Measurements from ENCODE around the gene LRRC71. TPM values are rescaled to one million over a fixed set of nuclear protein-coding genes. Genes with fewer than 3 reads are reported as not detected.

The LRRC71 gene
- total RNA-seq, 1 experiment from 2014 or later = not detected

DNA sequence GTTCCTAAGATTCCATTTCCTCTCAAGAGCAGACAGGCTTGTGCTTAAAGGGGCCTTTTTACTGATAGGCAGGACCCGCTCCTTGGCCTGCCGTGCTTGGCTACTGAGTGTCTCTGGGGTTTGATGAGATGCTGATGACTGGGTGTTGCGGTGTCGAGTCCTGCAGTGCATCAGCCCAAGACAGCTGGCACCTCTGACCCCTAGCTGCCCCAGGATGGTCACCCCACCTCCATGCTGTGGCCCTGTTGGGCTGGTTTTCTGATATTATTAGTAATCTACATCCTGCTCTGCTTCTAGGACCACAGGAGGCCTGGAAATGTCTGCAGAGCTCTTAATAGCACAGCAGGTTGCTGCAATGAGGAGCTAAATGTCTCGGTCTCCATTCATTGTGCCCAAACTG is 28.7 kb downstream of the LRRC71 start:
- no peaks in the 10 kb centered on the region for H3K9me3 Mint-ChIP-seq (ENCODE audit: unreplicated experiment)
- POLR2A ChIA-PET = interaction anchor here (0.7 to 1.4 kb wide), 2 partner anchors 206 to 207 kb away, joined by 3 to 4 read pairs; no protein-coding TSS in a partner anchor
- H3K36me3 Mint-ChIP-seq (ENCODE audit: insufficient read depth, unreplicated experiment) = peaks cover 70% of the 10 kb centered on the region
- BruUV-seq (replicated peaks) = no TSS peak
- no peak overlapping the region for H3K27ac Mint-ChIP-seq (ENCODE audit: low read depth, unreplicated experiment)
- TF ChIP-seq, protein P1, sequence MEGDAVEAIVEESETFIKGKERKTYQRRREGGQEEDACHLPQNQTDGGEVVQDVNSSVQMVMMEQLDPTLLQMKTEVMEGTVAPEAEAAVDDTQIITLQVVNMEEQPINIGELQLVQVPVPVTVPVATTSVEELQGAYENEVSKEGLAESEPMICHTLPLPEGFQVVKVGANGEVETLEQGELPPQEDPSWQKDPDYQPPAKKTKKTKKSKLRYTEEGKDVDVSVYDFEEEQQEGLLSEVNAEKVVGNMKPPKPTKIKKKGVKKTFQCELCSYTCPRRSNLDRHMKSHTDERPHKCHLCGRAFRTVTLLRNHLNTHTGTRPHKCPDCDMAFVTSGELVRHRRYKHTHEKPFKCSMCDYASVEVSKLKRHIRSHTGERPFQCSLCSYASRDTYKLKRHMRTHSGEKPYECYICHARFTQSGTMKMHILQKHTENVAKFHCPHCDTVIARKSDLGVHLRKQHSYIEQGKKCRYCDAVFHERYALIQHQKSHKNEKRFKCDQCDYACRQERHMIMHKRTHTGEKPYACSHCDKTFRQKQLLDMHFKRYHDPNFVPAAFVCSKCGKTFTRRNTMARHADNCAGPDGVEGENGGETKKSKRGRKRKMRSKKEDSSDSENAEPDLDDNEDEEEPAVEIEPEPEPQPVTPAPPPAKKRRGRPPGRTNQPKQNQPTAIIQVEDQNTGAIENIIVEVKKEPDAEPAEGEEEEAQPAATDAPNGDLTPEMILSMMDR (IDR thresholded peaks at IDR 0.05; ENCODE audit: unreplicated experiment) = no peak
- H3K4me1 Mint-ChIP-seq (ENCODE audit: insufficient read depth, unreplicated experiment) = no peaks in the 10 kb centered on the region
- intact Hi-C loops (cut with micrococcal nuclease) = no loop called here
- no peak overlapping the region for H3K4me3 Mint-ChIP-seq (ENCODE audit: unreplicated experiment)
- CTCF ChIA-PET = interaction anchor here (0.6 to 1.3 kb wide), 8 partner anchors 11 to 272 kb away, joined by 3 to 7 read pairs (median 3); no protein-coding TSS in a partner anchor
- no peaks in the 10 kb centered on the region for H3K27me3 Mint-ChIP-seq (ENCODE audit: insufficient read depth, unreplicated experiment)
- DNase-seq (ENCODE audit: unreplicated experiment) = no peak

DNA sequence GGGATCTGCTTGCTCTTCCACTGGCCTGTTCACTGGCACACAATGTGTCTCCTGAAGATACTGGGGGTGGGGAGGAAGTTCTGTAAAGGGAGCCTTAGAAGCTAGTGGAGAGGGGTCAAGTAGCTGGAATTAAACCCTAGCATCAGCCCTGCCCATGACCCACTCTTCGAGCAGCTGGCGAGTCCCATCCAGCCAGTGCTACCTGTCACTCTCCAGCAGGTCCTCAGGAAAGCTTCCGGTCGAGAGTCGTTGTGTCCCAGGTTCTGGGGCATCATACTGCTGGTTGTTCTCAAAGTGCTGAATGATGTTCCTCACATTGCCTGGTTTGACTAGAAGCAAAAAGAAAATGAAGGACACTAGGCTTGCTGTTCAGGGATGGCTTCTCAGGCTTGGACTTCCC is 30.9 kb downstream of the LRRC71 start:
- DNase-seq (ENCODE audit: unreplicated experiment) = no peak
- H3K27ac Mint-ChIP-seq (ENCODE audit: low read depth, unreplicated experiment) = no peak overlapping the region
- no peak overlapping the region for H3K4me3 Mint-ChIP-seq (ENCODE audit: unreplicated experiment)
- no TSS peak for BruUV-seq (replicated peaks)
- no peaks in the 10 kb centered on the region for H3K9me3 Mint-ChIP-seq (ENCODE audit: unreplicated experiment)
- no peaks in the 10 kb centered on the region for H3K27me3 Mint-ChIP-seq (ENCODE audit: insufficient read depth, unreplicated experiment)
- H3K36me3 Mint-ChIP-seq (ENCODE audit: insufficient read depth, unreplicated experiment) = peaks cover 66% of the 10 kb centered on the region
- H3K4me1 Mint-ChIP-seq (ENCODE audit: insufficient read depth, unreplicated experiment) = no peaks in the 10 kb centered on the region
- ChIA-PET POLR2A (interaction anchor here (0.8 kb wide), 1 partner anchor 47 kb away, joined by 3 read pairs; no protein-coding TSS in a partner anchor), CTCF (interaction anchor here (0.6 to 1.3 kb wide), 3 partner anchors 113 to 156 kb away, joined by 3 read pairs; no protein-coding TSS in a partner anchor)
- TF ChIP-seq, protein P1 (IDR thresholded peaks at IDR 0.05; ENCODE audit: unreplicated experiment) = no peak
- intact Hi-C loops (cut with micrococcal nuclease) = no loop called here

DNA sequence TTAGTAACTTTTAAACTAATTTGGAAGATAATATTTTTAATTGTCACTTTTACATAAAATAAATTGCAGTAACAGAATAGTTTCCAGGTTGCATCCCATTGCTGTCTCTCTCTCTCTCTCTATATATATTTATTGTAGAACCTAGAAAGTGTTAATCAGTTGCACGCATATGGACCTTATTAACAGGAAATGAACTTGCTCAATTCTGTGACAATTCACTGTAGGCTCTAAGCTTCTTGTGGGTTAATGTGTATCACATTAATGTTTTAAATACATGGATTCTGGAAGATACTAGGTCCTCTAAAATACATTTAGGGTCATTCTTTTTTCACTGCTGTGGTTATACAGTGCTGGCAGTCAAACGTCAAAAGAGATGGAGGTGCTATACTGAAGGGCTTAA is 33.1 kb downstream of the LRRC71 start:
- no peaks in the 10 kb centered on the region for H3K9me3 Mint-ChIP-seq (ENCODE audit: unreplicated experiment)
- no peak for DNase-seq (ENCODE audit: unreplicated experiment)
- H3K27ac Mint-ChIP-seq (ENCODE audit: low read depth, unreplicated experiment) = no peak overlapping the region
- no TSS peak for BruUV-seq (replicated peaks)
- TF ChIP-seq, protein P1 (IDR thresholded peaks at IDR 0.05; ENCODE audit: unreplicated experiment) = no peak
- POLR2A ChIA-PET = interaction anchor here (0.8 kb wide), 2 partner anchors 13 to 157 kb away, joined by 3 read pairs; no protein-coding TSS in a partner anchor
- peaks cover 4% of the 10 kb centered on the region for H3K4me1 Mint-ChIP-seq (ENCODE audit: insufficient read depth, unreplicated experiment)
- CTCF ChIA-PET = interaction anchor here (0.6 to 1.0 kb wide), 4 partner anchors 15 to 403 kb away, joined by 3 read pairs; no protein-coding TSS in a partner anchor
- intact Hi-C loops (cut with micrococcal nuclease) = no loop called here
- peaks cover 72% of the 10 kb centered on the region for H3K36me3 Mint-ChIP-seq (ENCODE audit: insufficient read depth, unreplicated experiment)
- no peak overlapping the region for H3K4me3 Mint-ChIP-seq (ENCODE audit: unreplicated experiment)
- no peaks in the 10 kb centered on the region for H3K27me3 Mint-ChIP-seq (ENCODE audit: insufficient read depth, unreplicated experiment)

DNA sequence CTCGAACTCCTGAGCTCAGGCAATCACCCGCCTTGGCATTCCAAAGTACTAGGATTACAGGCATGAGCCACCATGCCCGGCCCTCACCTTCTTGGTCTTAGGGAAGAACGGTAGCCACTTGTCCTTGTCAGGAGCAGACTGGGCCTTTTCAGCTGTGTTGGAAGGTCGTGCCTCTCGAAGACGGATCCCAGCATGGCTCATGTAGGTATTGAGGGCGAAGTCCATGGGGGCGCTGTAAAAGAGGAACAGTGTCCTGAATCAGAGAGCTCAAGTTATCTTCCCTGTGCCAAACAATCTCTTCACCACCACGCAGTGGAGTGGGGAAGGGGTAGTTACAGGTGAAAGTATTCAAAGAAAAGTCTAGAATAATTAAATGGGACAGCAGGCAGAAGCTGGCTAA is 35.9 kb downstream of the LRRC71 start:
- ChIA-PET CTCF (interaction anchor here (0.7 to 3.5 kb wide), 7 partner anchors 10 to 142 kb away, joined by 3 to 15 read pairs (median 4); partner anchors contain the start of gene PEAR1), POLR2A (no interaction called here)
- Mint-ChIP-seq H3K9me3 (ENCODE audit: unreplicated experiment) (no peaks in the 10 kb centered on the region), H3K36me3 (ENCODE audit: insufficient read depth, unreplicated experiment) (peaks cover 76% of the 10 kb centered on the region), H3K27me3 (ENCODE audit: insufficient read depth, unreplicated experiment) (no peaks in the 10 kb centered on the region), H3K4me3 (ENCODE audit: unreplicated experiment) (no peak overlapping the region), H3K27ac (ENCODE audit: low read depth, unreplicated experiment) (no peak overlapping the region), H3K4me1 (ENCODE audit: insufficient read depth, unreplicated experiment) (peaks cover 4% of the 10 kb centered on the region)
- TF ChIP-seq, protein P1 (IDR thresholded peaks at IDR 0.05; ENCODE audit: unreplicated experiment) = no peak
- intact Hi-C loops (cut with micrococcal nuclease) = no loop called here
- no peak for DNase-seq (ENCODE audit: unreplicated experiment)
- BruUV-seq (replicated peaks) = no TSS peak
